ENCODE results near the gene AGAP9. TPM values are rescaled to one million over a fixed set of nuclear protein-coding genes. Genes with fewer than 3 reads are reported as not detected.
A peak's percentile ranks its signal among the peaks of the same experiment; 100 is the strongest.
"Not testable (repeated sequence)": the region's sequence is repeated elsewhere in the genome, so short reads cannot be mapped to it uniquely, and the experiment has no call there.

The AGAP9 gene
- total and polyA plus RNA-seq, 9 of the 15 experiments (the other 6 are each of a cell fraction or from before 2014, with no cell fraction given): 0.37 to 11.7 (median 5.8) TPM

DNA sequence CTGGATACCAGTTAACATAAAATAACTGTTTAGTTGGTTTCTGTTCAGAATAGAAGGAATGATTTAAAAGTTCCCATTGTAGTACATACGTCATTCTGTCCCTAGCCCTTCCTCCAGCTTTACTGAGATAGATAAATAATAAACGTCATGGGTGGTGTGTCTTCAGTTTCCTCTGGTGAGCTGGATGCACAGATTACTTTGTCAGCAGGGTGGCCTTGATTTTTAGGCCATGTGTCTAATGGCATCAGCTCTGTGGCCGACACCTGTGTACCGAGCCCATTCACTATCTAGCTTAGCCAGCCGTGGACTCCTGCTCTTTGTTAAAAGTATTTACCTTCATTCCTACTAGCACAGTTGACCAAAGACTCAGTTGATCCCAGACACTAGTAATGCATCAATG is 34.7 kb upstream of the AGAP9 start:
- WGBS (ENCODE audit: insufficient coverage, low coverage, missing lambda C conversion rate): 3% methylated on average over 5 of the region's 5 CpGs
- intact Hi-C loops (cut with micrococcal nuclease); H3K36me3 ChIP-seq (ENCODE audit: control insufficient read depth, insufficient read depth, low read length); H3K4me1 ChIP-seq (replicated peaks in 1 of 2; ENCODE audit: control insufficient read depth in 2 of 2, insufficient read depth in 2 of 2, low read length in 2 of 2); H3K9me3 ChIP-seq (replicated peaks; ENCODE audit: control insufficient read depth, insufficient read depth, low read depth, low read length); H3K9ac ChIP-seq (ENCODE audit: insufficient read depth in 1 of 2, low read depth in 2 of 2, low read length in 2 of 2); H3K4me2 ChIP-seq (ENCODE audit: insufficient read depth, low read length); H3K9me1 ChIP-seq (ENCODE audit: control insufficient read depth, insufficient read depth, low read length); H3K4me3 ChIP-seq; POLR2A ChIA-PET; BruUV-seq (replicated peaks); FAIRE-seq; ATAC-seq; H3K27ac ChIP-seq (ENCODE audit: extremely low read depth, low read depth, low read length); DNase-seq (ENCODE audit: extremely low read depth in 1 of 4, low spot score in 3 of 4); H3K27me3 ChIP-seq (ENCODE audit: control insufficient read depth in 2 of 2, insufficient read depth in 2 of 2, low read length in 2 of 2); H3K79me2 ChIP-seq (ENCODE audit: control insufficient read depth, insufficient read depth, low read length); H2AFZ ChIP-seq (ENCODE audit: low read depth, low read length); CTCF ChIA-PET (ENCODE audit: low intra/inter-chr PET ratio); H4K20me1 ChIP-seq (replicated peaks; ENCODE audit: control insufficient read depth, insufficient read depth, low read length); TF ChIP-seq ATF1 (CRISPR knock-in tag; IDR thresholded peaks at IDR 0.05): not testable (repeated sequence)
- peak; percentile 9 for TF ChIP-seq MEIS2 (IDR thresholded peaks at IDR 0.05; ENCODE audit: partially characterized antibody)
- TF ChIP-seq ATF1 (tag; IDR thresholded peaks at IDR 0.05): 0 out of 2 replicates have a peak, but pooled peaks have one; percentile 15
- TF ChIP-seq KDM1A (IDR thresholded peaks at IDR 0.05): 0 out of 4 replicates have a peak, but pooled peaks of 1 of the 2 experiments have one; percentile 20
- in situ Hi-C loops (cut with MboI): loop anchor here (25.0 kb wide), 1 partner anchor 121 kb away; no protein-coding TSS in a partner anchor

DNA sequence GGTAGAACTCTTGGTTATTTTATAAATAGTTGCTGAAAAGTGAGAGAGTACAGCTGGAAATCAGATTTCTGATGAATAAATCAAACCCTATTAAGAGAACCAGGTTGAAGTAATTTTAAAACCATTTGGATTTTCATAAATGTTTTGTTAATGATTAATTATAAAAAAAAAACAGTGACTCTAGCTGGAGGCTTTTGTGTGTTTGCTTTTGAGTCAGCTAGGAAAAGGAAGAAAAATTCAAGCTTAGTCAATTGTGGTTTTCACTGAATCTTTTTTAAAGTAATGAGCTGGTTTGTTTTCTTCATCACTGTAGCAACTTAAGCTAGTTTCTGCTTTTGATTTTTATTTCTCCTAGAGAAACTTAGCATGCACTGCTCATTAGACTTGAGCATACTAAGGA is 34.2 kb upstream of the AGAP9 start:
- H3K27ac ChIP-seq (ENCODE audit: extremely low read depth, low read depth, low read length); ATAC-seq; H4K20me1 ChIP-seq (replicated peaks; ENCODE audit: control insufficient read depth, insufficient read depth, low read length); BruUV-seq (replicated peaks); intact Hi-C loops (cut with micrococcal nuclease); H2AFZ ChIP-seq (ENCODE audit: low read depth, low read length); H3K4me2 ChIP-seq (ENCODE audit: insufficient read depth, low read length); H3K79me2 ChIP-seq (ENCODE audit: control insufficient read depth, insufficient read depth, low read length); DNase-seq (ENCODE audit: extremely low read depth in 1 of 4, low spot score in 3 of 4); H3K4me3 ChIP-seq; H3K27me3 ChIP-seq (ENCODE audit: control insufficient read depth in 2 of 2, insufficient read depth in 2 of 2, low read length in 2 of 2); H3K9me1 ChIP-seq (ENCODE audit: control insufficient read depth, insufficient read depth, low read length); FAIRE-seq; H3K9me3 ChIP-seq (replicated peaks; ENCODE audit: control insufficient read depth, insufficient read depth, low read depth, low read length); H3K4me1 ChIP-seq (replicated peaks in 1 of 2; ENCODE audit: control insufficient read depth in 2 of 2, insufficient read depth in 2 of 2, low read length in 2 of 2); H3K36me3 ChIP-seq (ENCODE audit: control insufficient read depth, insufficient read depth, low read length); H3K9ac ChIP-seq (ENCODE audit: insufficient read depth in 1 of 2, low read depth in 2 of 2, low read length in 2 of 2); CTCF ChIA-PET (ENCODE audit: low intra/inter-chr PET ratio); POLR2A ChIA-PET: not testable (repeated sequence)
- in situ Hi-C loops (cut with MboI): loop anchor here (25.0 kb wide), 1 partner anchor 120 kb away; no protein-coding TSS in a partner anchor

DNA sequence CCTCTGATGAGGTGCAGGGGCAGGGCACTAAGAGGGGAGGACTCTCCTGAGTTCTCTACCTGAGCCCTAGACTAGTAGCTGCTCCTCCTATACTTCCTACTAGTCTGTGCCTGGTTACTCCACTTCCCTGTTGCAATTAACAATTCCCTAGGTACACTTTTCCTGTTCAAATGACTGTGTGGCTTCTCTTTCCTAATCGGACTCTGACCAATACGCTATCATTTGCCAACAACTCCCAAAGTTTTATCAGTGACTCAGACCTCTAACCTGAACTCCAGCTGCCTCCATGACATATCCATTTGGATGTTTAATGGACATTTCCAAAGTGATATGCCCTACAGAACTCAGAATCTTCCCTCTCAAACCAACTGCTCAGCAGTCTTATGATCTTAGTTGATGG is 31.9 kb upstream of the AGAP9 start:
- DNase-seq (ENCODE audit: extremely low read depth in 1 of 4, low spot score in 3 of 4); H3K36me3 ChIP-seq (ENCODE audit: control insufficient read depth, insufficient read depth, low read length); BruUV-seq (replicated peaks); CTCF ChIA-PET (ENCODE audit: low intra/inter-chr PET ratio); H3K27me3 ChIP-seq (ENCODE audit: control insufficient read depth in 2 of 2, insufficient read depth in 2 of 2, low read length in 2 of 2); POLR2A ChIA-PET; H3K27ac ChIP-seq (ENCODE audit: extremely low read depth, low read depth, low read length); H3K4me1 ChIP-seq (replicated peaks in 1 of 2; ENCODE audit: control insufficient read depth in 2 of 2, insufficient read depth in 2 of 2, low read length in 2 of 2); H3K79me2 ChIP-seq (ENCODE audit: control insufficient read depth, insufficient read depth, low read length); H3K9ac ChIP-seq (ENCODE audit: insufficient read depth in 1 of 2, low read depth in 2 of 2, low read length in 2 of 2); FAIRE-seq; H4K20me1 ChIP-seq (replicated peaks; ENCODE audit: control insufficient read depth, insufficient read depth, low read length); H3K9me1 ChIP-seq (ENCODE audit: control insufficient read depth, insufficient read depth, low read length); H3K9me3 ChIP-seq (replicated peaks; ENCODE audit: control insufficient read depth, insufficient read depth, low read depth, low read length); H2AFZ ChIP-seq (ENCODE audit: low read depth, low read length); intact Hi-C loops (cut with micrococcal nuclease); H3K4me3 ChIP-seq; ATAC-seq; H3K4me2 ChIP-seq (ENCODE audit: insufficient read depth, low read length): not testable (repeated sequence)
- in situ Hi-C loops (cut with MboI): loop anchor here (25.0 kb wide), 1 partner anchor 118 kb away; no protein-coding TSS in a partner anchor
- WGBS (ENCODE audit: insufficient coverage, low coverage, missing lambda C conversion rate): 58% methylated on average over 2 of the region's 2 CpGs

DNA sequence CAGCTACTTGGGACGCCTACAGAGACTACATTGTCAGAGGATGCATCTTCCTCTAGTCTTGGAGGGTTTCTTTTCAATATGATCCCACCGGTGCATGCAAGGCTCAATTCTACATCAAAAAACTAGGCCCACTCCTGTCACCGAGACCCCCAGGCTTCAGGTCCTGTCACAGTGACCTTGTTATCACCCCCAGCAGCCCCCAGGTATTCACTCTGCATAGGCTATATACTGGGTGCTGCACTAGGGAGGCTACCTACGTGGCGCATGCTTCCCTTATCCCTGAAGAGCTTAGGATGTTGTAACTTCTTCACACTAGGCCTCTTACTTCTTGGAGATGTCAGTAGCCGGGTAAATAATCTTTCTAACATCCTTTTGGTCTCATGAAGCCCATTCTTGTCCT is 31.1 kb upstream of the AGAP9 start:
- CTCF ChIA-PET (ENCODE audit: low intra/inter-chr PET ratio); H3K9ac ChIP-seq (ENCODE audit: insufficient read depth in 1 of 2, low read depth in 2 of 2, low read length in 2 of 2); POLR2A ChIA-PET; H3K27me3 ChIP-seq (ENCODE audit: control insufficient read depth in 2 of 2, insufficient read depth in 2 of 2, low read length in 2 of 2); FAIRE-seq; H3K4me2 ChIP-seq (ENCODE audit: insufficient read depth, low read length); DNase-seq (ENCODE audit: extremely low read depth in 1 of 4, low spot score in 3 of 4); H4K20me1 ChIP-seq (replicated peaks; ENCODE audit: control insufficient read depth, insufficient read depth, low read length); H3K9me3 ChIP-seq (replicated peaks; ENCODE audit: control insufficient read depth, insufficient read depth, low read depth, low read length); ATAC-seq; H3K9me1 ChIP-seq (ENCODE audit: control insufficient read depth, insufficient read depth, low read length); intact Hi-C loops (cut with micrococcal nuclease); H3K4me3 ChIP-seq; H3K4me1 ChIP-seq (replicated peaks in 1 of 2; ENCODE audit: control insufficient read depth in 2 of 2, insufficient read depth in 2 of 2, low read length in 2 of 2); H3K79me2 ChIP-seq (ENCODE audit: control insufficient read depth, insufficient read depth, low read length); H3K27ac ChIP-seq (ENCODE audit: extremely low read depth, low read depth, low read length); H3K36me3 ChIP-seq (ENCODE audit: control insufficient read depth, insufficient read depth, low read length); H2AFZ ChIP-seq (ENCODE audit: low read depth, low read length); BruUV-seq (replicated peaks): not testable (repeated sequence)
- 79% methylated on average over 4 of the region's 6 CpGs for WGBS (ENCODE audit: insufficient coverage, low coverage, missing lambda C conversion rate)
- in situ Hi-C loops (cut with MboI): loop anchor here (5.0 to 25.0 kb wide), 2 partner anchors 117 to 767 kb away; no protein-coding TSS in a partner anchor

All from K562 (cell line).